ENCODE results near the gene SLC12A2.

DNA sequence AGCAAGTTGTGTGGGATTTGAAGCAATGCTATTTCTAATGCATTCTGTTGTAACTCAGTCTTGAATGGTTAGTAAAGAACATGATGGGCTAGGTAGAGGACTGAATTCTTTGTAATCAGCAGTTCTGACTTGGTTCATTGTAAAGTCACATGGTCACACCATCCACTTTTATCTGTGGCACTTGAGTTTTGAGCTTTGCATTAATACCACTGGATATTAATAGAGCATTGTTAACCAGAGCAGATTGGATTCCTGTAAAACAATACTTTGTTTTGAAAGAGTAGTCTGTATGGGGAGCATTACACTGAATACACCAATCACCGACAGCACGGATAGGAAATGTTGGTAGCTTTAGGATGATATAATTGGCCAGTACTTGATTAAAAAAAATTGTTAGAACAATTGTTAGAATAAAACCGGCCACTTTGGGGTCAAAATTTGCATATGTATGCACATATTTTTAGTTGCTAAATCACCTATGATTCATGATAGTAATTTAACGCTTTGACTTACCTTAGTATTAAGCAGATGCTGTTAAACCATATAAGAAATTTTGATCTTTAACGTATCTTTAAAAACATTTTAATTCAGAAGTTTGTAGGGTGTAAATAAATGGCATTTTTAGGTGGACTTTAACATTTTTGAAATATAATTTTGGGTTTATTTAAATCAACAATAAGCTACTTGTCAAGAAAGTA is 17.4 kb downstream of the SLC12A2 start:
- TF ChIP-seq, protein P1, sequence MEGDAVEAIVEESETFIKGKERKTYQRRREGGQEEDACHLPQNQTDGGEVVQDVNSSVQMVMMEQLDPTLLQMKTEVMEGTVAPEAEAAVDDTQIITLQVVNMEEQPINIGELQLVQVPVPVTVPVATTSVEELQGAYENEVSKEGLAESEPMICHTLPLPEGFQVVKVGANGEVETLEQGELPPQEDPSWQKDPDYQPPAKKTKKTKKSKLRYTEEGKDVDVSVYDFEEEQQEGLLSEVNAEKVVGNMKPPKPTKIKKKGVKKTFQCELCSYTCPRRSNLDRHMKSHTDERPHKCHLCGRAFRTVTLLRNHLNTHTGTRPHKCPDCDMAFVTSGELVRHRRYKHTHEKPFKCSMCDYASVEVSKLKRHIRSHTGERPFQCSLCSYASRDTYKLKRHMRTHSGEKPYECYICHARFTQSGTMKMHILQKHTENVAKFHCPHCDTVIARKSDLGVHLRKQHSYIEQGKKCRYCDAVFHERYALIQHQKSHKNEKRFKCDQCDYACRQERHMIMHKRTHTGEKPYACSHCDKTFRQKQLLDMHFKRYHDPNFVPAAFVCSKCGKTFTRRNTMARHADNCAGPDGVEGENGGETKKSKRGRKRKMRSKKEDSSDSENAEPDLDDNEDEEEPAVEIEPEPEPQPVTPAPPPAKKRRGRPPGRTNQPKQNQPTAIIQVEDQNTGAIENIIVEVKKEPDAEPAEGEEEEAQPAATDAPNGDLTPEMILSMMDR (conservative IDR thresholded peaks at IDR 0.05; ENCODE audit: low read length) = no peak
- TF ChIP-seq EZH2phosphoT487 (IDR thresholded peaks at IDR 0.05; ENCODE audit: borderline replicate concordance, low read depth, low read length) = no peak
